CD4-positive, alpha-beta T cell treated with Interleukin-2 at 100 ng/mL for 4 hours (primary cell): ENCODE measurements around the gene GDPD4.
"Not testable (repeated sequence)": the region's sequence is repeated elsewhere in the genome, so short reads cannot be mapped to it uniquely, and the experiment has no call there.

Experiments
- DNase-seq: peaks from one replicate; pipeline ENCODE4 v3.0.0-alpha.2; 2020; ENCODE audit warnings: low spot score

GDPD4 gene

GRCh38 chr11:77301510-77301909 lies at the start of gene GDPD4:
Gene GDPD4, minus strand, starts transcription at chr11:77301686. Its CDS starts 16,549 bp downstream, at chr11:77285137.
- no peak for DNase-seq

GRCh38 chr11:77347948-77348347 lies 46.5 kb upstream of the GDPD4 start:
- no peak for DNase-seq

GRCh38 chr11:77346906-77347603 lies 45.6 kb upstream of the GDPD4 start:
- DNase-seq, result no peak

GRCh38 chr11:77345621-77346020 lies 44.1 kb upstream of the GDPD4 start:
- no peak for DNase-seq

GRCh38 chr11:77340501-77340900 lies 39.0 kb upstream of the GDPD4 start:
- no peak for DNase-seq

- no peak for DNase-seq
Measured at GRCh38 chr11:77332259-77332658, 30.8 kb upstream of the GDPD4 start.

- no peak for DNase-seq
Measured at GRCh38 chr11:77325159-77325558, 23.7 kb upstream of the GDPD4 start.

- no peak for DNase-seq
Measured at GRCh38 chr11:77324508-77324907, 23.0 kb upstream of the GDPD4 start.

- no peak for DNase-seq
Measured at GRCh38 chr11:77322926-77323590, 21.6 kb upstream of the GDPD4 start.

- DNase-seq, result no peak
Measured at GRCh38 chr11:77322506-77322905, 21.0 kb upstream of the GDPD4 start.

GRCh38 chr11:77320351-77320750 lies 18.9 kb upstream of the GDPD4 start:
- no peak for DNase-seq

- no peak for DNase-seq
Measured at GRCh38 chr11:77318600-77318999, 17.1 kb upstream of the GDPD4 start.

GRCh38 chr11:77316733-77317342 lies 15.4 kb upstream of the GDPD4 start:
- no peak for DNase-seq

- no peak for DNase-seq
Measured at GRCh38 chr11:77312107-77312506, 10.6 kb upstream of the GDPD4 start.

- no peak for DNase-seq
Measured at GRCh38 chr11:77311701-77312100, 10.2 kb upstream of the GDPD4 start.

GRCh38 chr11:77310721-77311120 lies 9.2 kb upstream of the GDPD4 start:
- DNase-seq, result no peak

GRCh38 chr11:77309401-77310085 lies 8.1 kb upstream of the GDPD4 start:
- DNase-seq, result no peak

GRCh38 chr11:77308838-77309237 lies 7.4 kb upstream of the GDPD4 start:
- DNase-seq, result no peak

GRCh38 chr11:77303328-77303727 lies 1.8 kb upstream of the GDPD4 start:
- no peak for DNase-seq

GRCh38 chr11:77302752-77303151 lies 1.3 kb upstream of the GDPD4 start:
- no peak for DNase-seq

- no peak for DNase-seq
Measured at GRCh38 chr11:77300695-77301094, 791 bp downstream of the GDPD4 start.

GRCh38 chr11:77300028-77300427 lies 1.5 kb downstream of the GDPD4 start:
- DNase-seq, result not testable (repeated sequence)

- DNase-seq, result no peak
Measured at GRCh38 chr11:77299528-77299993, 1.9 kb downstream of the GDPD4 start.
